Heart right ventricle (tissue), 16 donors: ENCODE data around the gene LRMDA. TPM values are rescaled to one million over a fixed set of nuclear protein-coding genes. Genes with fewer than 3 reads are reported as not detected.
A peak's percentile ranks its signal among the peaks of the same experiment; 100 is the strongest.

Experiments
- ATAC-seq, 8 donors: fragments of 200-7000 bp; cut with Tn5 transposase; one replicate each; pipeline ENCODE4 v1.9.1; 2020; ENCODE audit warnings: mild to moderate bottlenecking in 8 of 8, moderate library complexity in 8 of 8, moderate number of reproducible peaks in 1 of 8
- DNase-seq, 2 donors: peaks; one replicate each; pipeline ENCODE4 v3.0.0-alpha.2; 2020
- H3K27ac ChIP-seq, 10 donors: fragments of 200-600 bp; sonication (generic) in 2 of 10; one replicate each; pipeline versions ENCODE4 v1.5.0 to v1.8.0; 2020 to 2022; ENCODE audit warnings: mild to moderate bottlenecking in 3 of 10
- H3K27me3 ChIP-seq, 7 donors: fragments of 200-600 bp; one replicate each; pipeline ENCODE4 v1.8.0; 2021 to 2022; ENCODE audit warnings: mild to moderate bottlenecking in 2 of 7
- H3K36me3 ChIP-seq, 9 donors: fragments of 200-600 bp; sonication (generic) in 1 of 9; one replicate each; pipeline versions ENCODE4 v1.5.0 to v1.8.0; 2020 to 2022; ENCODE audit warnings: mild to moderate bottlenecking in 2 of 9
- H3K4me1 ChIP-seq, 9 donors: fragments of 200-600 bp; sonication (generic) in 1 of 9; one replicate each; pipeline versions ENCODE4 v1.5.0 to v1.8.0; 2020 to 2022; ENCODE audit warnings: mild to moderate bottlenecking in 4 of 9
- H3K4me3 ChIP-seq, 10 donors: fragments of 200-600 bp; sonication (generic) in 2 of 10; one replicate each; pipeline versions ENCODE4 v1.5.0 to v1.8.0; 2020 to 2022; ENCODE audit warnings: mild to moderate bottlenecking in 7 of 10, moderate library complexity in 2 of 10
- H3K9me3 ChIP-seq, 11 donors: fragments of 200-600 bp in 10 of 11; sonication (generic) in 2 of 11; one replicate each; pipeline versions ENCODE4 v1.5.0 to v1.8.0; 2013 to 2022; ENCODE audit warnings: mild to moderate bottlenecking in 2 of 11, control low read depth in 1 of 11, moderate library complexity in 1 of 11
- CTCF ChIP-seq, 9 donors: fragments of 200-600 bp; sonication (generic) in 2 of 9; IDR thresholded peaks; one replicate each; pipeline versions ENCODE4 v1.5.0 to v1.8.0; 2021 to 2022; ENCODE audit warnings: antibody characterized with exemption in 9 of 9, mild to moderate bottlenecking in 5 of 9, moderate library complexity in 1 of 9
- WGBS, 2 donors: extraction: QIAGEN DNeasy Blood & Tissue Kit; methylation state at CpG; one replicate each; pipeline ENCODE4 v1.1.7; 2013; ENCODE audit warnings: inconsistent platforms in 1 of 2; 5-methylcytosine and 5-hydroxymethylcytosine counted together
- intact Hi-C, 10 donors: fragments of 100-400 bp; cut with DNase I; formaldehyde crosslinking; loops; one replicate each; pipeline versions ENCODE4 v1.11.1 to v1.14.2; 2022
- polyA plus RNA-seq, 2 donors: library from polyadenylated mRNA; stranded (reverse); fragments of 200-250 nt; gene quantifications; one replicate each; pipeline ENCODE4 v1.2.3, GENCODE V29; 2013
- total RNA-seq, 10 donors: library from RNA; stranded (reverse); fragmentation: NEBNext Ultra II Directional in 3 of 10; extraction: Animal tissue kit (Norgen Biotek cat#: 25700) in 3 of 10; gene quantifications; one replicate each; pipeline versions ENCODE4 v1.2.1 to v1.2.4, GENCODE V29; 2021 to 2023
- donor health status: Arrhythmogenic right ventricular cardiomyopathy.
- donor health status: ischemic (EF 13 %, LVEDD 7.1; RV severe dilation, severe dysfunction).
- donor health status: healthy with polysubstance abuse.
- donor health status: DM: no; HTN: yes; CAD: no.
- donor health status: DM: no; HTN: no; CAD: no.
- donor health status: ischemic (EF 25% LVEDD 6.9; RV normal size, moderate dysfunction).
- donor health status: ischemic (EF 25% LVEDD 5.7; RV mildly dilated, moderate dysfunction).
- donor health status: healthy.
- donor health status: DM: yes; HTN: yes; CAD: no.
- donor health status: Ischemic cardiomyopathy.
- donor health status: ischemic (EF 35%, LVEDD 5.7; RV mildly dilated, moderate dysfunction).
- donor health status: nonischemic (EF 11% LVEDD 7.7; RV severe dilation, severe dysfunction).
- donor health status: DM: yes; HTN: yes; CAD: no.
- donor health status: PGD.
- donor health status: ischemic (EF 29% LVEDD 5.4; RV normal size, mild dysfunction).
- donor health status: nonischemic (EF 23%, LVEDD 6.1; RV moderate dilation, normal function).

The LRMDA gene
- total and polyA plus RNA-seq, 12 donors: 4.0 to 59.8 (median 12.7) TPM

DNA sequence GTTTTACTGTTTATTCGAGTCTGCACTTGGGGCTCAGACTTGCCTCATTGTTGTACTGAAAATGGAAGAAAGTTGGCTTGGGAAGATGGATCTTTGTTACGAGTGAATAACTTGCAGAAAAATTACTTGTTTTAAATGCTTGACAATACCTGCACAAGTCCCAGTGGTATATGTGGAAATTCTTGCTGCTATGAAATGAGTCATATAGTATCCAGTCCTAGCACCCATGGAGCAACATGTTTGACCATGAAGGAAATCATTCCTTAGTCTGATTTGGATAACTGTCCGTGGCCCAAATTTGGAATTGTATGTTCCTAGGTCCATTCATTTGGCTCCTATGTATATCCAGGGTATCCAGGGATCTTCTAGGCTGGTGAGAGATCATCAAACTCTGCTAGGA lies 1109.4 kb downstream of the LRMDA start:
- H3K27me3 ChIP-seq: no peaks in the 10 kb centered on the region
- H3K9me3 ChIP-seq: no peaks in the 10 kb centered on the region
- peaks cover 0 to 6% (median 0%) of the 10 kb centered on the region in 9 donors for H3K4me1 ChIP-seq
- intact Hi-C loops: loop anchor here in 8 of 10 donors (10.0 kb wide), 8 partner anchors 216 to 1146 kb away; partner anchors contain the start of gene ZNF503 (in 1 of the 8)
- DNase-seq: no peak
- no peaks in the 10 kb centered on the region for H3K36me3 ChIP-seq
- no peak for TF ChIP-seq CTCF (IDR thresholded peaks at IDR 0.05)
- no peak overlapping the region for H3K4me3 ChIP-seq
- ATAC-seq: no peak
- no peak overlapping the region for H3K27ac ChIP-seq
- 94 to 95% methylated on average over 3 of the region's 3 CpGs for WGBS, 2 donors

GRCh38 chr10:76541852-76542251 lies 1110.4 kb downstream of the LRMDA start:
- H3K36me3 ChIP-seq: no peaks in the 10 kb centered on the region
- no peaks in the 10 kb centered on the region for H3K9me3 ChIP-seq
- ATAC-seq (no peak), DNase-seq (no peak)
- H3K4me1 ChIP-seq: peaks cover 0 to 6% (median 0%) of the 10 kb centered on the region in 9 donors
- H3K27ac ChIP-seq: no peak overlapping the region
- intact Hi-C loops: loop anchor here in 8 of 10 donors (10.0 kb wide), 8 partner anchors 217 to 1147 kb away; partner anchors contain the start of gene ZNF503 (in 1 of the 8)
- WGBS, 2 donors: 88 to 98% methylated on average over 5 of the region's 5 CpGs
- no peaks in the 10 kb centered on the region for H3K27me3 ChIP-seq
- no peak for TF ChIP-seq CTCF (IDR thresholded peaks at IDR 0.05)
- H3K4me3 ChIP-seq: no peak overlapping the region

DNA sequence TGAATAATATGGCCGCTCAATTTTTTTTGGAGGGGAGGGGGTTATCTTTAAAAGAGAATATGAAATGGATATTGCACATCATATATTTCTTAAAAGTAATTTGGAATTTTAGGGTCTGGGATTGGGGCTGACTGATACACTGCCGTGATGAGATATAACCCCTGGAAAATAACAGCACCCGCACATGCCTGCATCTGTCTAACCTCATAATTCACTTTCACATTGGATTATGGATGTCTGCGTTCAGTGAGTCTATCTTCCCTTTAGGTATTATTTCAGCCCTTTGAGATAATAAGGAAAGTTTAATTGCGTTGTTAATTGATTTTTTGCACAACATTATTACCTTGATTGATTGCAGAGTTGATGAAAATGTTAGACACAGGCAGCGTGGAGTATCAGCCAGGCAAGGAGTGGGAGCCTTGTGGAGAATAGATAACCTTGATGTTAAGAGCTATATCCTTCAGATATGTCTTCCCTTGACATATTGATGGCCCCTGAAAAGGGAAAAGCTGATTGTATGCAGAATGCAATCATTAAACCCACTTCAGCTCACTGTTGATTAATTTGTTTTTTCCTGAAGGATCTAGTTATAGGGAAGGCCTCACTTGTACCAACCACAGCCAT lies 1111.0 kb downstream of the LRMDA start:
- Histone ChIP-seq H3K4me3 (no peak overlapping the region), H3K36me3 (no peaks in the 10 kb centered on the region), H3K27me3 (no peaks in the 10 kb centered on the region), H3K9me3 (no peaks in the 10 kb centered on the region), H3K27ac (no peak overlapping the region), H3K4me1 (peaks cover 0 to 12% (median 0%) of the 10 kb centered on the region in 9 donors)
- no peak for TF ChIP-seq CTCF (IDR thresholded peaks at IDR 0.05)
- no peak for DNase-seq
- WGBS, 2 donors: 93 to 96% methylated on average over 6 of the region's 6 CpGs
- no peak for ATAC-seq
- intact Hi-C loops: loop anchor here in 8 of 10 donors (10.0 kb wide), 8 partner anchors 218 to 1148 kb away; partner anchors contain the start of gene ZNF503 (in 1 of the 8)

DNA sequence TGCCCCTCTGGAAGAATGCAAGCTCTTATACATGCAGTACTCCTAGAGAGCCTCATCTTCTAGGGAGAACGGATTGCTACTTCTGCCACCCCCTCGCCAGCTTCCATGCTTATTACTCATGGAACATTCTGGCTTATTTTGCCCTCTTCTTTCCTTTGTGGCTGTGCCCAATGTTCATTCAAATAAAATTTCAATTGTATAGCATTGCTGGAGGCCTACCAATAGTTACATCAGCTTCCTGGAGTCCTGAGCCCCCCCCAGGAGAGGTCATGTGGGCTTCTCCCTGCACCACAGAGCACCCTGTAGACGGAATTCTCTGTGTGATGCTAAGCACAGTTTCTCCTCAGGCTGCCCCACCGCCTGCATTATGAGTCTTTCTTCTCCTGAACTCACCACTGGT lies 1112.2 kb downstream of the LRMDA start:
- 76 to 90% methylated on average over 4 of the region's 4 CpGs for WGBS, 2 donors
- Histone ChIP-seq H3K4me1 (peaks cover 0 to 15% (median 0%) of the 10 kb centered on the region in 9 donors), H3K36me3 (no peaks in the 10 kb centered on the region), H3K9me3 (no peaks in the 10 kb centered on the region), H3K27ac (no peak overlapping the region), H3K4me3 (no peak overlapping the region), H3K27me3 (no peaks in the 10 kb centered on the region)
- intact Hi-C loops: loop anchor here in 8 of 10 donors (10.0 kb wide), 8 partner anchors 219 to 1149 kb away; partner anchors contain the start of gene ZNF503 (in 1 of the 8)
- no peak for DNase-seq
- ATAC-seq: peak in 3 of 8 donors; percentile 44 to 46 (median 45)
- no peak for TF ChIP-seq CTCF (IDR thresholded peaks at IDR 0.05)
